Measurements from ENCODE around the gene RASSF9. TPM values are rescaled to one million over a fixed set of nuclear protein-coding genes. Genes with fewer than 3 reads are reported as not detected.

The RASSF9 gene
- total and polyA plus RNA-seq, 4 experiments from 2014 or later = not detected

- Histone ChIP-seq H3K36me3 (ENCODE audit: insufficient read depth, low read length) (no peaks in the 10 kb centered on the region), H3K4me1 (ENCODE audit: insufficient read depth, low read length) (no peaks in the 10 kb centered on the region), H3K27me3 (ENCODE audit: insufficient read depth, low read length) (no peaks in the 10 kb centered on the region), H3K27ac (ENCODE audit: low read depth, low read length) (no peak overlapping the region), H3K4me3 (ENCODE audit: low read length in 2 of 2) (no peak overlapping the region), H3K9me3 (ENCODE audit: control insufficient read depth in 1 of 2, low read length in 2 of 2) (no peaks in the 10 kb centered on the region)
- no peak for DNase-seq
- CTCF ChIA-PET (ENCODE audit: partially characterized antibody) = no interaction called here
- H3K36me3 Mint-ChIP-seq = no peaks in the 10 kb centered on the region
- POLR2A ChIA-PET (ENCODE audit: partially characterized antibody) = no interaction called here
- intact Hi-C loops (cut with micrococcal nuclease) = no loop called here
- H3K9me3 Mint-ChIP-seq = peaks cover 3 to 14% (median 6%) of the 10 kb centered on the region in 8 donors
- peaks cover 0 to 1% (median 0%) of the 10 kb centered on the region in 4 donors for H3K4me1 Mint-ChIP-seq
- H3K27me3 Mint-ChIP-seq = peaks cover 0 to 1% of the 10 kb centered on the region in 2 donors
- no peak overlapping the region for H3K27ac Mint-ChIP-seq
- H3K4me3 Mint-ChIP-seq = no peak overlapping the region
Measured at GRCh38 chr12:85820101-85820500, 16.1 kb downstream of the RASSF9 start.

- no peak for DNase-seq
- peaks cover 0 to 5% (median under 1%) of the 10 kb centered on the region in 8 donors for H3K9me3 Mint-ChIP-seq
- Histone ChIP-seq H3K27me3 (ENCODE audit: insufficient read depth, low read length) (no peaks in the 10 kb centered on the region), H3K36me3 (ENCODE audit: insufficient read depth, low read length) (no peaks in the 10 kb centered on the region), H3K27ac (ENCODE audit: low read depth, low read length) (no peak overlapping the region), H3K4me3 (ENCODE audit: low read length in 2 of 2) (no peak overlapping the region), H3K4me1 (ENCODE audit: insufficient read depth, low read length) (no peaks in the 10 kb centered on the region), H3K9me3 (ENCODE audit: control insufficient read depth in 1 of 2, low read length in 2 of 2) (no peaks in the 10 kb centered on the region)
- ChIA-PET CTCF (ENCODE audit: partially characterized antibody) (no interaction called here), POLR2A (ENCODE audit: partially characterized antibody) (no interaction called here)
- H3K36me3 Mint-ChIP-seq = no peaks in the 10 kb centered on the region
- no peaks in the 10 kb centered on the region for H3K4me1 Mint-ChIP-seq
- H3K27me3 Mint-ChIP-seq = no peaks in the 10 kb centered on the region
- intact Hi-C loops (cut with micrococcal nuclease) = no loop called here
- no peak overlapping the region for H3K4me3 Mint-ChIP-seq
- no peak overlapping the region for H3K27ac Mint-ChIP-seq
Measured at GRCh38 chr12:85814741-85815140, 21.5 kb downstream of the RASSF9 start.

GRCh38 chr12:85814071-85814470, 22.1 kb downstream of the RASSF9 start:
- H3K4me1 ChIP-seq (ENCODE audit: insufficient read depth, low read length) = no peaks in the 10 kb centered on the region
- intact Hi-C loops (cut with micrococcal nuclease) = no loop called here
- H3K36me3 ChIP-seq (ENCODE audit: insufficient read depth, low read length) = no peaks in the 10 kb centered on the region
- CTCF ChIA-PET (ENCODE audit: partially characterized antibody) = no interaction called here
- H3K4me3 ChIP-seq (ENCODE audit: low read length in 2 of 2) = no peak overlapping the region
- POLR2A ChIA-PET (ENCODE audit: partially characterized antibody) = no interaction called here
- Mint-ChIP-seq H3K9me3 (peaks cover 0 to 5% (median under 1%) of the 10 kb centered on the region in 8 donors), H3K27me3 (no peaks in the 10 kb centered on the region), H3K4me3 (no peak overlapping the region), H3K27ac (no peak overlapping the region), H3K36me3 (no peaks in the 10 kb centered on the region), H3K4me1 (no peaks in the 10 kb centered on the region)
- H3K9me3 ChIP-seq (ENCODE audit: control insufficient read depth in 1 of 2, low read length in 2 of 2) = no peaks in the 10 kb centered on the region
- no peaks in the 10 kb centered on the region for H3K27me3 ChIP-seq (ENCODE audit: insufficient read depth, low read length)
- H3K27ac ChIP-seq (ENCODE audit: low read depth, low read length) = no peak overlapping the region
- no peak for DNase-seq

GRCh38 chr12:85809500-85809899, 26.7 kb downstream of the RASSF9 start:
- Histone ChIP-seq H3K4me1 (ENCODE audit: insufficient read depth, low read length) (no peaks in the 10 kb centered on the region), H3K36me3 (ENCODE audit: insufficient read depth, low read length) (no peaks in the 10 kb centered on the region), H3K27me3 (ENCODE audit: insufficient read depth, low read length) (no peaks in the 10 kb centered on the region), H3K4me3 (ENCODE audit: low read length in 2 of 2) (no peak overlapping the region), H3K27ac (ENCODE audit: low read depth, low read length) (no peak overlapping the region), H3K9me3 (ENCODE audit: control insufficient read depth in 1 of 2, low read length in 2 of 2) (no peaks in the 10 kb centered on the region)
- no peak overlapping the region for H3K4me3 Mint-ChIP-seq
- ChIA-PET POLR2A (ENCODE audit: partially characterized antibody) (no interaction called here), CTCF (ENCODE audit: partially characterized antibody) (no interaction called here)
- no peaks in the 10 kb centered on the region for H3K4me1 Mint-ChIP-seq
- peaks cover 0 to 3% (median 0%) of the 10 kb centered on the region in 8 donors for H3K9me3 Mint-ChIP-seq
- no peaks in the 10 kb centered on the region for H3K27me3 Mint-ChIP-seq
- no peak for DNase-seq
- H3K27ac Mint-ChIP-seq = no peak overlapping the region
- intact Hi-C loops (cut with micrococcal nuclease) = no loop called here
- no peaks in the 10 kb centered on the region for H3K36me3 Mint-ChIP-seq

- Mint-ChIP-seq H3K36me3 (no peaks in the 10 kb centered on the region), H3K4me3 (no peak overlapping the region), H3K27ac (no peak overlapping the region), H3K9me3 (peaks cover 0 to 3% (median 0%) of the 10 kb centered on the region in 8 donors), H3K27me3 (no peaks in the 10 kb centered on the region), H3K4me1 (no peaks in the 10 kb centered on the region)
- Histone ChIP-seq H3K27ac (ENCODE audit: low read depth, low read length) (no peak overlapping the region), H3K4me1 (ENCODE audit: insufficient read depth, low read length) (no peaks in the 10 kb centered on the region), H3K36me3 (ENCODE audit: insufficient read depth, low read length) (no peaks in the 10 kb centered on the region), H3K27me3 (ENCODE audit: insufficient read depth, low read length) (no peaks in the 10 kb centered on the region), H3K9me3 (ENCODE audit: control insufficient read depth in 1 of 2, low read length in 2 of 2) (no peaks in the 10 kb centered on the region), H3K4me3 (ENCODE audit: low read length in 2 of 2) (no peak overlapping the region)
- POLR2A ChIA-PET (ENCODE audit: partially characterized antibody) = no interaction called here
- intact Hi-C loops (cut with micrococcal nuclease) = no loop called here
- CTCF ChIA-PET (ENCODE audit: partially characterized antibody) = no interaction called here
- no peak for DNase-seq
Measured at GRCh38 chr12:85807730-85808129, 28.5 kb downstream of the RASSF9 start.

GRCh38 chr12:85805654-85806053, 30.6 kb downstream of the RASSF9 start:
- Mint-ChIP-seq H3K9me3 (peaks cover 0 to 3% (median under 1%) of the 10 kb centered on the region in 8 donors), H3K4me1 (no peaks in the 10 kb centered on the region), H3K36me3 (no peaks in the 10 kb centered on the region), H3K4me3 (no peak overlapping the region), H3K27ac (no peak overlapping the region), H3K27me3 (no peaks in the 10 kb centered on the region)
- H3K27me3 ChIP-seq (ENCODE audit: insufficient read depth, low read length) = no peaks in the 10 kb centered on the region
- H3K9me3 ChIP-seq (ENCODE audit: control insufficient read depth in 1 of 2, low read length in 2 of 2) = no peaks in the 10 kb centered on the region
- no peaks in the 10 kb centered on the region for H3K36me3 ChIP-seq (ENCODE audit: insufficient read depth, low read length)
- CTCF ChIA-PET (ENCODE audit: partially characterized antibody) = no interaction called here
- H3K27ac ChIP-seq (ENCODE audit: low read depth, low read length) = no peak overlapping the region
- DNase-seq = no peak
- no peaks in the 10 kb centered on the region for H3K4me1 ChIP-seq (ENCODE audit: insufficient read depth, low read length)
- intact Hi-C loops (cut with micrococcal nuclease) = no loop called here
- no peak overlapping the region for H3K4me3 ChIP-seq (ENCODE audit: low read length in 2 of 2)
- POLR2A ChIA-PET (ENCODE audit: partially characterized antibody) = no interaction called here

GRCh38 chr12:85804663-85805062, 31.5 kb downstream of the RASSF9 start:
- H3K36me3 Mint-ChIP-seq = no peaks in the 10 kb centered on the region
- intact Hi-C loops (cut with micrococcal nuclease) = no loop called here
- CTCF ChIA-PET (ENCODE audit: partially characterized antibody) = no interaction called here
- H3K4me1 ChIP-seq (ENCODE audit: insufficient read depth, low read length) = no peaks in the 10 kb centered on the region
- no peaks in the 10 kb centered on the region for H3K27me3 Mint-ChIP-seq
- H3K36me3 ChIP-seq (ENCODE audit: insufficient read depth, low read length) = no peaks in the 10 kb centered on the region
- H3K4me3 Mint-ChIP-seq = no peak overlapping the region
- no peak overlapping the region for H3K4me3 ChIP-seq (ENCODE audit: low read length in 2 of 2)
- H3K9me3 Mint-ChIP-seq = peaks cover 0 to 3% (median under 1%) of the 10 kb centered on the region in 8 donors
- no peaks in the 10 kb centered on the region for H3K27me3 ChIP-seq (ENCODE audit: insufficient read depth, low read length)
- no peaks in the 10 kb centered on the region for H3K9me3 ChIP-seq (ENCODE audit: control insufficient read depth in 1 of 2, low read length in 2 of 2)
- H3K27ac Mint-ChIP-seq = no peak overlapping the region
- POLR2A ChIA-PET (ENCODE audit: partially characterized antibody) = no interaction called here
- no peaks in the 10 kb centered on the region for H3K4me1 Mint-ChIP-seq
- no peak for DNase-seq
- H3K27ac ChIP-seq (ENCODE audit: low read depth, low read length) = no peak overlapping the region

GRCh38 chr12:85803923-85804322, 32.3 kb downstream of the RASSF9 start:
- H3K4me3 ChIP-seq (ENCODE audit: low read length in 2 of 2) = no peak overlapping the region
- Mint-ChIP-seq H3K9me3 (peaks cover 0 to 3% (median under 1%) of the 10 kb centered on the region in 8 donors), H3K36me3 (no peaks in the 10 kb centered on the region), H3K4me1 (no peaks in the 10 kb centered on the region), H3K4me3 (no peak overlapping the region), H3K27ac (no peak overlapping the region), H3K27me3 (no peaks in the 10 kb centered on the region)
- H3K9me3 ChIP-seq (ENCODE audit: control insufficient read depth in 1 of 2, low read length in 2 of 2) = no peaks in the 10 kb centered on the region
- DNase-seq = no peak
- intact Hi-C loops (cut with micrococcal nuclease) = no loop called here
- no peaks in the 10 kb centered on the region for H3K27me3 ChIP-seq (ENCODE audit: insufficient read depth, low read length)
- ChIA-PET CTCF (ENCODE audit: partially characterized antibody) (no interaction called here), POLR2A (ENCODE audit: partially characterized antibody) (no interaction called here)
- H3K36me3 ChIP-seq (ENCODE audit: insufficient read depth, low read length) = no peaks in the 10 kb centered on the region
- no peak overlapping the region for H3K27ac ChIP-seq (ENCODE audit: low read depth, low read length)
- no peaks in the 10 kb centered on the region for H3K4me1 ChIP-seq (ENCODE audit: insufficient read depth, low read length)

Measured in CD4-positive, alpha-beta memory T cell (primary cell).